Brain microvascular endothelial cell (primary cell): ENCODE measurements around the gene MED13L.

Experiments
- DNase-seq: peaks from one replicate; pipeline ENCODE4 v3.0.0-alpha.2; 2020
- H3K27ac ChIP-seq: fragments of 250-450 bp; sonication (Bioruptor Pico); 2 replicates; pipeline ENCODE4 v1.5.1; 2020; ENCODE audit warnings: mild to moderate bottlenecking, moderate library complexity
- H3K27me3 ChIP-seq: fragments of 250-450 bp; sonication (Bioruptor Pico); replicated peaks from 2 replicates; pipeline ENCODE4 v1.5.1; 2020; ENCODE audit warnings: mild to moderate bottlenecking
- H3K36me3 ChIP-seq: fragments of 250-450 bp; sonication (Bioruptor Pico); replicated peaks from 2 replicates; pipeline ENCODE4 v1.5.1; 2020; ENCODE audit warnings: mild to moderate bottlenecking
- H3K4me3 ChIP-seq: 2 replicates; pipeline ENCODE4 v1.5.1; 2011; ENCODE audit warnings: low read depth, mild to moderate bottlenecking, control low read depth, low read length, moderate library complexity
- CTCF ChIP-seq: IDR thresholded peaks from 2 replicates; pipeline ENCODE4 v1.5.1; 2011; ENCODE audit warnings: low read depth, mild to moderate bottlenecking, moderate library complexity, low read length, control low read depth, inconsistent platforms; ENCODE audit errors: missing control alignments
- in situ Hi-C: cut with HindIII; loops from 2 replicates; pipeline ENCODE4 v1.10.0; 2017; ENCODE audit warnings: low sequenced_read_pairs, low pct_ligation_motif_present

Gene MED13L

GRCh38 chr12:116028619-116029018 lies 248.9 kb downstream of the MED13L start:
- no peak for DNase-seq
- in situ Hi-C loops = no loop called here
- no peak overlapping the region for H3K27ac ChIP-seq

GRCh38 chr12:116027551-116027821 lies 250.0 kb downstream of the MED13L start:
- no peak overlapping the region for H3K4me3 ChIP-seq
- no peaks in the 10 kb centered on the region for H3K27me3 ChIP-seq
- in situ Hi-C loops = no loop called here
- no peak for TF ChIP-seq CTCF
- H3K27ac ChIP-seq = no peak overlapping the region
- DNase-seq = no peak
- no peaks in the 10 kb centered on the region for H3K36me3 ChIP-seq

More at GRCh38 chr12:116028619-116029018, 248.9 kb downstream of the MED13L start:
- no peak overlapping the region for H3K4me3 ChIP-seq
- no peaks in the 10 kb centered on the region for H3K27me3 ChIP-seq
- TF ChIP-seq CTCF = no peak
- H3K36me3 ChIP-seq = no peaks in the 10 kb centered on the region

- Histone ChIP-seq H3K27ac (no peak overlapping the region), H3K4me3 (no peak overlapping the region), H3K36me3 (no peaks in the 10 kb centered on the region), H3K27me3 (no peaks in the 10 kb centered on the region)
- no peak for DNase-seq
- no peak for TF ChIP-seq CTCF
- in situ Hi-C loops = no loop called here
Measured at GRCh38 chr12:116026768-116027550, 250.5 kb downstream of the MED13L start.

GRCh38 chr12:116026346-116026745 lies 251.1 kb downstream of the MED13L start:
- H3K4me3 ChIP-seq = no peak overlapping the region
- in situ Hi-C loops = no loop called here
- TF ChIP-seq CTCF = no peak
- H3K27ac ChIP-seq = no peak overlapping the region
- DNase-seq = no peak
- H3K27me3 ChIP-seq = no peaks in the 10 kb centered on the region
- no peaks in the 10 kb centered on the region for H3K36me3 ChIP-seq

- Histone ChIP-seq H3K36me3 (no peaks in the 10 kb centered on the region), H3K27me3 (no peaks in the 10 kb centered on the region), H3K4me3 (no peak overlapping the region), H3K27ac (no peak overlapping the region)
- in situ Hi-C loops = no loop called here
- no peak for DNase-seq
- TF ChIP-seq CTCF = no peak
Measured at GRCh38 chr12:116024769-116025168, 252.7 kb downstream of the MED13L start.

- Histone ChIP-seq H3K36me3 (peaks cover 4% of the 10 kb centered on the region), H3K27ac (no peak overlapping the region), H3K4me3 (no peak overlapping the region), H3K27me3 (no peaks in the 10 kb centered on the region)
- DNase-seq = no peak
- TF ChIP-seq CTCF = no peak
- in situ Hi-C loops = no loop called here
Measured at GRCh38 chr12:116019415-116019814, 258.1 kb downstream of the MED13L start.
